ENCODE data around the gene MPZL3. TPM values are rescaled to one million over a fixed set of nuclear protein-coding genes. Genes with fewer than 3 reads are reported as not detected.

The MPZL3 gene
- total RNA-seq, 2 experiments from 2014 or later, result 24.5 to 29.8 TPM

- no peak for ATAC-seq (ENCODE audit: low read depth)
- no peaks in the 10 kb centered on the region for H3K9me3 Mint-ChIP-seq
- peak overlapping the region; percentile 95 for H3K27ac Mint-ChIP-seq
- POLR2A ChIA-PET, result interaction anchor here (1.3 to 12.2 kb wide), 7 partner anchors 8 to 38 kb away, joined by 4 to 118 read pairs (median 11); partner anchors contain the start of genes JAML and MPZL3
- H3K4me1 Mint-ChIP-seq, result peaks cover 76% of the 10 kb centered on the region
- no peaks in the 10 kb centered on the region for H3K27me3 Mint-ChIP-seq
- peak overlapping the region; percentile 82 for H3K4me3 Mint-ChIP-seq
- no peak for DNase-seq
- H3K36me3 Mint-ChIP-seq, result peaks cover 46% of the 10 kb centered on the region
Measured at GRCh38 chr11:118213781-118214180, 38.4 kb downstream of the MPZL3 start.

DNA sequence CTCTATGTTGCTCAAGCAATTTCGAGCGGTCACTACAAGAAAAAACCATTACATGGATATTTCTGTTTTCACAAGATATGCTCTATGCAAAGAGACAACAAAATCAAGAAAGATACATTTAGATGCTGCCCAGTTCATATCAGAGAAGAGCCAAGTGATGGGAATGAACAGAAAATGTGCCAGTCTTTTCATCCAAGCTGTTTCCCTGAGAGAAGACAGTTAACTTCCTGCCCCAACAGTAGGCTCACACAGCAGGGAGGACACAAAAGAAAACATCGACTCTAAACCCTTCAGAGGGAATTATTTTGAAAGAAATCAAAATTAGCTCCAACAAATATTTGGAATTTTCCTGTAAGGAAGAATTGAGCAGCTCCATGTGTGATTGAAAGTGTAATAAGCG, 39.0 kb downstream of the MPZL3 start:
- Mint-ChIP-seq H3K4me1 (peaks cover 73% of the 10 kb centered on the region), H3K9me3 (no peaks in the 10 kb centered on the region), H3K4me3 (peak overlapping the region; percentile 82), H3K27ac (peak overlapping the region; percentile 95), H3K36me3 (peaks cover 45% of the 10 kb centered on the region), H3K27me3 (no peaks in the 10 kb centered on the region)
- POLR2A ChIA-PET, result interaction anchor here (0.7 to 12.2 kb wide), 6 partner anchors 9 to 38 kb away, joined by 3 to 118 read pairs (median 14); partner anchors contain the start of genes JAML and MPZL3
- ATAC-seq (ENCODE audit: low read depth) (no peak), DNase-seq (no peak)

GRCh38 chr11:118212781-118213191, 39.4 kb downstream of the MPZL3 start:
- no peaks in the 10 kb centered on the region for H3K27me3 Mint-ChIP-seq
- no peaks in the 10 kb centered on the region for H3K9me3 Mint-ChIP-seq
- H3K4me1 Mint-ChIP-seq, result peaks cover 73% of the 10 kb centered on the region
- POLR2A ChIA-PET, result interaction anchor here (0.7 to 12.2 kb wide), 5 partner anchors 9 to 39 kb away, joined by 3 to 118 read pairs (median 17); partner anchors contain the start of genes JAML and MPZL3
- DNase-seq (no peak), ATAC-seq (ENCODE audit: low read depth) (no peak)
- H3K36me3 Mint-ChIP-seq, result peaks cover 49% of the 10 kb centered on the region
- H3K27ac Mint-ChIP-seq, result peak overlapping the region; percentile 95
- peak overlapping the region; percentile 82 for H3K4me3 Mint-ChIP-seq

DNA sequence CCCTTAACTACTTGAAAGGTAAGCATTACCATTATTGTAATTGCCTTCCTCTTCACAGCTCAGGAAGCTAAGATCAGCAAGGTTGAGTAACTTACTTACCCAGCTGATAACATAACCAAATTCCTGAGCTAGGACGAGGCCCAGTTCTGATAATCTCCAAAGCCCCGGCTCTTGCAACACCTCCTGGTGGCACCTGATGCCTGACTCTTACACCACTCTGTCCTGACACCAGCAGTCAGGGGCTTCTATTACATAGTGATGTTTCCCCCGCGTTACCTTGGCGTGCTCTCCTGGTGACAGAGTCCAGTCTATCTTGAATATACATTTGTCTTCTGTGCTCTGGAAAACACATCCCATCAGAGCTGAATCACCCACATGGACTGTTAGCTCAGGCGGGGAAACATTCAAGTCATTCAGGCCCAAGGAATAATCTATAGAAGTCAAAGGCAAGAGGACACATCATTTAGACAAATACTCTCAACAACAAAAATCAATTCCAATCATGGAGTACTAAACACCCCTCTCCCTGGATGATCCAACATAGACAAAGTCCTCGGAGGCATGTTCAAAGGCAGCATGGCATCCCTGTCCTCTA, 39.9 kb downstream of the MPZL3 start:
- H3K9me3 Mint-ChIP-seq, result no peaks in the 10 kb centered on the region
- H3K27ac Mint-ChIP-seq, result peak overlapping the region; percentile 95
- ATAC-seq (ENCODE audit: low read depth) (no peak), DNase-seq (no peak)
- H3K4me1 Mint-ChIP-seq, result peaks cover 70% of the 10 kb centered on the region
- POLR2A ChIA-PET, result interaction anchor here (0.7 to 12.2 kb wide), 5 partner anchors 9 to 40 kb away, joined by 3 to 118 read pairs (median 5); partner anchors contain the start of gene MPZL3
- no peak overlapping the region for H3K4me3 Mint-ChIP-seq
- H3K36me3 Mint-ChIP-seq, result peaks cover 51% of the 10 kb centered on the region
- H3K27me3 Mint-ChIP-seq, result no peaks in the 10 kb centered on the region

DNA sequence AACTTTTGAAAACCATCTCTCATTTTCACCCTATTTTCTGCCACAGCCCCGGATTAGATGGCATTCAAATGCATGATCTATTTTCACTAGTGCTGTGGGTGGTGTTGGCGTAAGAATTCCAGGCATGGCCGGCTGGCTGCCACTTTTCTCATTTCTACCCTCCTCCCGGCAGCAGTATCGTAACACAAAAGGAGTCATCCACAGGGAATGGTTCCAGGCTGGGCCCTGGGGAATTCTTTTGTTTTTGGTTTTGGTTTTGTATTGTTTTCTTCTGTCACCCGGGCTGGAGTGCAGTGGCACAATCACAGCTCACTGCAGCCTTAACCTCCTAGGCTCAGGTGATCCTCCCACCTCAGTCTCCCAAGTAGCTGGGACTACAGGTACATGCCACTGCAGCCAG, 41.2 kb downstream of the MPZL3 start:
- Mint-ChIP-seq H3K27ac (peak overlapping the region; percentile 49), H3K9me3 (peaks cover 1% of the 10 kb centered on the region), H3K4me3 (no peak overlapping the region), H3K27me3 (no peaks in the 10 kb centered on the region), H3K36me3 (peaks cover 61% of the 10 kb centered on the region), H3K4me1 (peaks cover 71% of the 10 kb centered on the region)
- POLR2A ChIA-PET, result interaction anchor here (1.7 to 12.2 kb wide), 3 partner anchors 8 to 41 kb away, joined by 5 to 118 read pairs (median 17); partner anchors contain the start of gene MPZL3
- DNase-seq, result no peak
- ATAC-seq (ENCODE audit: low read depth), result no peak

DNA sequence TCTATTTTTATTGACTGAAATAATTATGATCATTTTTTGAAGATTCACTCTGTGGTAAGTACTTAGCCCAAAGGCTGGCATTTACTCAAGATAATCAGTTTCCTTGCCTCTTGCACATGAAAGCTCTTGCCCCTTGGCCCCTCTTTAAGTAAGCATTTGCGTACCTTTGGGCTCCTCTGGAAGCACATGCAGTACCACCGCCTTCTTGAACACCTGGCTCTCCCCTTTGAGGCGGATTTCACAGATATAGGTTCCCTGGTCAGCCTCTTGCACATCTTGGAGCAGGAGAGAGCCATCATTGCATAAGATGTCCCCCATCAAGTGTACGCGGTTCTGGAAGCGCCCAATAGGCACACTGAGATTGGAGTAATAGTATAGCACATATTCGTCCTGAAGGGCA, 41.8 kb downstream of the MPZL3 start:
- POLR2A ChIA-PET, result interaction anchor here (3.7 kb wide), 1 partner anchor 12 kb away, joined by 17 read pairs; no protein-coding TSS in a partner anchor
- no peak overlapping the region for H3K4me3 Mint-ChIP-seq
- H3K4me1 Mint-ChIP-seq, result peaks cover 72% of the 10 kb centered on the region
- no peak for ATAC-seq (ENCODE audit: low read depth)
- H3K27ac Mint-ChIP-seq, result no peak overlapping the region
- H3K9me3 Mint-ChIP-seq, result peaks cover 1% of the 10 kb centered on the region
- H3K36me3 Mint-ChIP-seq, result peaks cover 68% of the 10 kb centered on the region
- H3K27me3 Mint-ChIP-seq, result no peaks in the 10 kb centered on the region
- DNase-seq, result no peak

DNA sequence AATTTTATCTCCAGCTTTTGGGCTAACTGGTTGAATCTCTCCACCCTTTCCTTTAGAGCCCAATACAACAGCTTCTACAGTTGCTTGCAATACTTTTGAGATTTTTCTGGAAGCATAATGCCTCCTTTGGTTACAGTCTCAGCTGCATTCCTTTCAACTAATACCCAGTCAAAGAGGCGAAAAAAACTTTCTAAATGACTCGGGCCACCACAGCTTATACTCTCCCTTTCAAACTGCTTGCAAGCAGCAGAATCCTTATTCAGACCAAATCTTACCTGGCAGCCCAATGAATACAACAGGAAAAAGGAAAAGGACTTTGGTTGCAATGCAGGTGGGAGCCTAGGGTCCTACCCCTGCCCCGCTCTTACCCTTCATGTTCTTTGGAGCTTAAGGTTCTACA, 43.1 kb downstream of the MPZL3 start:
- Mint-ChIP-seq H3K27ac (peak overlapping the region; percentile 28), H3K27me3 (no peaks in the 10 kb centered on the region), H3K36me3 (peaks cover 73% of the 10 kb centered on the region), H3K9me3 (peaks cover 1% of the 10 kb centered on the region), H3K4me1 (peaks cover 64% of the 10 kb centered on the region), H3K4me3 (no peak overlapping the region)
- ATAC-seq (ENCODE audit: low read depth) (no peak), DNase-seq (no peak)
- POLR2A ChIA-PET, result interaction anchor here (1.2 to 1.8 kb wide), 2 partner anchors 16 to 18 kb away, joined by 4 read pairs; no protein-coding TSS in a partner anchor

DNA sequence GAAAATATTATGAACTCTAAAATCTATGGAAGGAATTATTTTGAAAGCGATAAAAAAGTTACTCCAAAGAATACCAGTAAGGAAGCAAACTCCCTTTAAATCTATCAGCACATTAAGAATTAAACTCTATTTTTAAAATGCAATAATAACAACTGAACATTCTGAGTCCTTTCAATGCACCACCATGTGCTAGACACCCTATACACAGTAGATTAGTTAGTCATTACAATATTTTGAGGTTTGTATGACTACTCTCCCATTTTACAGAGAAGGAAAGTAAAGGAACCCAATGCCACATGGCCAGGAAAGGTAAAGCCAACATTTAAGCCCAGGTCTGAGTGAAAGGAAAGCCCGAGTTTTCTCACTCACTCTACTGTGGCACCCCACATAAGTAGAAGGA, 45.1 kb downstream of the MPZL3 start:
- Mint-ChIP-seq H3K36me3 (peaks cover 59% of the 10 kb centered on the region), H3K4me1 (peaks cover 46% of the 10 kb centered on the region), H3K4me3 (peak overlapping the region; percentile 73), H3K9me3 (peaks cover 1% of the 10 kb centered on the region), H3K27ac (peak overlapping the region; percentile 91), H3K27me3 (no peaks in the 10 kb centered on the region)
- POLR2A ChIA-PET, result interaction anchor here (0.8 to 2.6 kb wide), 5 partner anchors 8 to 45 kb away, joined by 3 to 7 read pairs (median 4); partner anchors contain the start of gene MPZL3
- ATAC-seq (ENCODE audit: low read depth), result no peak
- DNase-seq, result no peak

DNA sequence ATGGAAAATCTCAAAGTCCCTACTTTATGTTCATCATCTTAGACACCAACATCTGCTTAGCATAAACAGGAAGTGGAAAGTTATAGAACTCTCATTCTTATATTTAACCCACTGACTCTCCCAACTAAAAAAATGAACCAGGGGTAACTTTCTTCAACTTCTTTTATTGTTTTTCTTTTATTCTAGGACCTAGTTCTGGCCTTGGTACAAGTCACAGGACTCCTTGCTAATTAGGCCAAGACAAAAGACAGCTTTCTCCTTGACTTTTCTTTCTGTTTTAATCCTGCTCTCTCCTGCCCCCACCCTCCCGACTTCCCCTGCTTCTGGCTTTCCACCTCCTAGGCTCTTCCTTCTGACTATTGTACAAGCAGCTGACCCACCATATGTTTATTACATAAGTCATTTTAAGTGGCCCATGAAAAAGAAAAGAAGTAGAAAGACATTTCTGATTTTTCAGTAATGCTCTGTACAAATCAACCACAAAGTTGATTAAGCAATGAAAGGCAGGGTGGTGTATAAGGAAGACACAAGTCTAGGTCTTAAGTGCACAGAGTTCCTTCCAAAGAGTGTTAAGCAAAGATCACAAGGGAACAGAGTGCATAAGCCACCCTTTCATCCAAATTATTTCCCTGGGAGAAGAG, 45.7 kb downstream of the MPZL3 start:
- no peaks in the 10 kb centered on the region for H3K27me3 Mint-ChIP-seq
- POLR2A ChIA-PET, result interaction anchor here (0.8 to 2.6 kb wide), 5 partner anchors 8 to 98 kb away, joined by 3 to 7 read pairs (median 4); partner anchors contain the start of genes CD3E and MPZL3
- H3K9me3 Mint-ChIP-seq, result peaks cover 1% of the 10 kb centered on the region
- no peak for ATAC-seq (ENCODE audit: low read depth)
- DNase-seq, result no peak
- peak overlapping the region; percentile 91 for H3K27ac Mint-ChIP-seq
- peaks cover 53% of the 10 kb centered on the region for H3K36me3 Mint-ChIP-seq
- peaks cover 41% of the 10 kb centered on the region for H3K4me1 Mint-ChIP-seq
- H3K4me3 Mint-ChIP-seq, result peak overlapping the region; percentile 73

DNA sequence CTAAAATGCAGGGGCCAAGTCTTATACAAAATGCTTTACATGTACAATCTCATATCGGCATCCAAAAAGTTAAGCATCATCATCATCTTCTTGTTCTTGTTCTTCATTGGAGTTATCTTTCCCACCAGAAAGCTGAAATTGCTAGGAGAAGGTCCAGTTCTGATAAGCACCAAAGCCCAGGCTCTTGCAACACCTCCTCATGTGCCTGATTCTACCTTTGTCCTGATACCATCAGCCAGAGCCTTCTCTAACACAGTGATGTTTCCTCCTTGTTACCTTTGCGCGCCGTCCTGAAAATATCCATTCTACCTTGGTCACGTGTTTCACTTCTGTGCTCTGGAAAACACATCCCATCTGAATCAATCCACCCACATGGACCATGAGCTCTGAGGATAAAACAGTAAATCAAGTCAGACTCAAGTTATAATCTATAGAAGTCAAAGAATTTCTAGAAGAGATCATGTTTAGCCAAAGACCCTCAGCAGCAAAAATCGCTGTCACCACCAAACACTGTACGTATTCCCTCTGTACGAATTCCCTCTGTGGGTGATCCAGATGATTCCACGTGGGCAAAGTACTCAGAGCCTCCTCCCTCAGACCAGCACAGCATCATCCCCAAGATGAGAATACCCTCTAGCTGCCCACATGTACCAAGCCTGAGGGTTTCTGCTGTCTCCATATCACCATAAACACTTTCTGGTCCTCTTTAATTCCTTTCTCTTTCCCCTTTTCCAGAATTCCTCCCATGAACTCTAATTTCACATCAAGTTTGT, 46.4 kb downstream of the MPZL3 start:
- peak overlapping the region; percentile 73 for H3K4me3 Mint-ChIP-seq
- peaks cover 1% of the 10 kb centered on the region for H3K9me3 Mint-ChIP-seq
- DNase-seq (no peak), ATAC-seq (ENCODE audit: low read depth) (no peak)
- peak overlapping the region; percentile 91 for H3K27ac Mint-ChIP-seq
- H3K36me3 Mint-ChIP-seq, result peaks cover 47% of the 10 kb centered on the region
- POLR2A ChIA-PET, result interaction anchor here (1.0 to 2.6 kb wide), 4 partner anchors 9 to 99 kb away, joined by 3 to 7 read pairs (median 4); partner anchors contain the start of genes CD3E and MPZL3
- H3K4me1 Mint-ChIP-seq, result peaks cover 41% of the 10 kb centered on the region
- no peaks in the 10 kb centered on the region for H3K27me3 Mint-ChIP-seq

GRCh38 chr11:118202599-118203422, 49.4 kb downstream of the MPZL3 start:
- Mint-ChIP-seq H3K4me1 (peaks cover 39% of the 10 kb centered on the region), H3K36me3 (peaks cover 30% of the 10 kb centered on the region), H3K27me3 (no peaks in the 10 kb centered on the region), H3K4me3 (no peak overlapping the region), H3K27ac (no peak overlapping the region), H3K9me3 (peaks cover 1% of the 10 kb centered on the region)
- POLR2A ChIA-PET, result interaction anchor here (0.8 to 2.7 kb wide), 18 partner anchors 14 to 143 kb away, joined by 3 to 118 read pairs (median 5); partner anchors contain the start of genes CD3D, CD3G, JAML and MPZL2
- DNase-seq (peak; percentile 78), ATAC-seq (ENCODE audit: low read depth) (peak; percentile 71)

GRCh38 chr11:118201966-118202365, 50.2 kb downstream of the MPZL3 start:
- H3K4me1 Mint-ChIP-seq, result peaks cover 35% of the 10 kb centered on the region
- no peak overlapping the region for H3K4me3 Mint-ChIP-seq
- H3K9me3 Mint-ChIP-seq, result peaks cover 1% of the 10 kb centered on the region
- H3K27me3 Mint-ChIP-seq, result no peaks in the 10 kb centered on the region
- H3K36me3 Mint-ChIP-seq, result peaks cover 23% of the 10 kb centered on the region
- ATAC-seq (ENCODE audit: low read depth) (peak; percentile 7), DNase-seq (no peak)
- POLR2A ChIA-PET, result interaction anchor here (0.8 to 2.7 kb wide), 19 partner anchors 15 to 144 kb away, joined by 3 to 118 read pairs (median 6); partner anchors contain the start of genes CD3D, CD3G, JAML and MPZL2
- no peak overlapping the region for H3K27ac Mint-ChIP-seq

Data from activated naive CD8-positive, alpha-beta T cell treated with anti-CD3 and anti-CD28 coated beads, Interleukin-2, amount 10 ng/mL, durations not matched to agents 7 days and 5 days (primary cell).